COLO668 (cell line): Measurements from ENCODE around the gene UPK2.
A peak's percentile ranks its signal among the peaks of the same experiment; 100 is the strongest.

ENCODE experiments used
- DNase-seq: peaks from one replicate; lab custom pipeline; 2025; ENCODE audit not compliant: unreplicated experiment; lab: John Stamatoyannopoulos, UW

The UPK2 gene

GRCh38 chr11:118917481-118918127 is 38.5 kb upstream of the UPK2 start:
- DNase-seq, result peak; percentile 89

GRCh38 chr11:118918128-118918685 is 37.9 kb upstream of the UPK2 start:
- peak; percentile 89 for DNase-seq

GRCh38 chr11:118918686-118919280 is 37.3 kb upstream of the UPK2 start:
- DNase-seq, result peak; percentile 62

GRCh38 chr11:118921121-118921928 is 34.8 kb upstream of the UPK2 start:
- no peak for DNase-seq

GRCh38 chr11:118921929-118922744 is 34.0 kb upstream of the UPK2 start:
- no peak for DNase-seq

- DNase-seq, result no peak
Observed at GRCh38 chr11:118922745-118923627, 33.1 kb upstream of the UPK2 start.

- no peak for DNase-seq
Observed at GRCh38 chr11:118923721-118924587, 32.1 kb upstream of the UPK2 start.

GRCh38 chr11:118924591-118925585 is 31.2 kb upstream of the UPK2 start:
- DNase-seq, result peak; percentile 65

- DNase-seq, result no peak
Observed at GRCh38 chr11:118927554-118928100, 28.5 kb upstream of the UPK2 start.

GRCh38 chr11:118928101-118928869 is 27.8 kb upstream of the UPK2 start:
- peak; percentile 91 for DNase-seq

- peak; percentile 65 for DNase-seq
Observed at GRCh38 chr11:118928870-118929500, 27.1 kb upstream of the UPK2 start.

- DNase-seq, result peak; percentile 74
Observed at GRCh38 chr11:118929501-118930093, 26.5 kb upstream of the UPK2 start.

- DNase-seq, result peak; percentile 94
Observed at GRCh38 chr11:118930094-118930712, 25.9 kb upstream of the UPK2 start.

- no peak for DNase-seq
Observed at GRCh38 chr11:118931571-118931970, 24.5 kb upstream of the UPK2 start.

GRCh38 chr11:118933486-118933885 is 22.6 kb upstream of the UPK2 start:
- DNase-seq, result no peak
